Neural cell (in vitro differentiated cells): ENCODE data around the gene TIAM1.

Experiments
- POLR2AphosphoS5 ChIP-seq: IDR thresholded peaks from 2 replicates; pipeline ENCODE4 v1.6.1; 2012
- TF ChIP-seq, protein P1 (sequence below): fragments of 450-650 bp; IDR thresholded peaks from 2 replicates; pipeline ENCODE4 v1.5.1; 2014; ENCODE audit warnings: antibody characterized with exemption, mild to moderate bottlenecking, moderate library complexity; ENCODE audit not compliant: poor library complexity, severe bottlenecking
- TF ChIP-seq, protein P2 (sequence below): IDR thresholded peaks from 2 replicates; pipeline ENCODE4 v1.6.1; 2012; ENCODE audit warnings: borderline replicate concordance

DNA sequence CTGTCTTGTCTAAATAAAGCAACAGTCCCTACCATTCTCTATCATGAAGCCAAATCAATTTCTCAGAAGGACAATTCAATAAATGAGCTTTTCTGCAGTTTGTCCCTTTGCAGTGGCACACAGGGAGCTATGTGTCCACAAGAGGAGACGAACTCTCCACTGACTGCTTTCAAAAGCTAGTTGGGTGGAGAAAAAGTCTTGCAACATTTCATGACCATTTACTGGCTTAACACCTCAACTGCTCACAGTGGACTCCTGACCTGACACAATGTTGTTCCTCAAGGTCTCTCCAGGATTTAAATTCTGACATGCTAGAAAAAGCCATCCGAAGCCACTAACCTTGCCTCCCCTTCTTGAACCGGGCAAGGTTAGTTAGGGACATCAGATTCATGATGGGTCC is 111.7 kb downstream of the TIAM1 start:
- TF ChIP-seq, protein P1, sequence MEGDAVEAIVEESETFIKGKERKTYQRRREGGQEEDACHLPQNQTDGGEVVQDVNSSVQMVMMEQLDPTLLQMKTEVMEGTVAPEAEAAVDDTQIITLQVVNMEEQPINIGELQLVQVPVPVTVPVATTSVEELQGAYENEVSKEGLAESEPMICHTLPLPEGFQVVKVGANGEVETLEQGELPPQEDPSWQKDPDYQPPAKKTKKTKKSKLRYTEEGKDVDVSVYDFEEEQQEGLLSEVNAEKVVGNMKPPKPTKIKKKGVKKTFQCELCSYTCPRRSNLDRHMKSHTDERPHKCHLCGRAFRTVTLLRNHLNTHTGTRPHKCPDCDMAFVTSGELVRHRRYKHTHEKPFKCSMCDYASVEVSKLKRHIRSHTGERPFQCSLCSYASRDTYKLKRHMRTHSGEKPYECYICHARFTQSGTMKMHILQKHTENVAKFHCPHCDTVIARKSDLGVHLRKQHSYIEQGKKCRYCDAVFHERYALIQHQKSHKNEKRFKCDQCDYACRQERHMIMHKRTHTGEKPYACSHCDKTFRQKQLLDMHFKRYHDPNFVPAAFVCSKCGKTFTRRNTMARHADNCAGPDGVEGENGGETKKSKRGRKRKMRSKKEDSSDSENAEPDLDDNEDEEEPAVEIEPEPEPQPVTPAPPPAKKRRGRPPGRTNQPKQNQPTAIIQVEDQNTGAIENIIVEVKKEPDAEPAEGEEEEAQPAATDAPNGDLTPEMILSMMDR, result no peak
- no peak for TF ChIP-seq POLR2AphosphoS5
- TF ChIP-seq, protein P2, sequence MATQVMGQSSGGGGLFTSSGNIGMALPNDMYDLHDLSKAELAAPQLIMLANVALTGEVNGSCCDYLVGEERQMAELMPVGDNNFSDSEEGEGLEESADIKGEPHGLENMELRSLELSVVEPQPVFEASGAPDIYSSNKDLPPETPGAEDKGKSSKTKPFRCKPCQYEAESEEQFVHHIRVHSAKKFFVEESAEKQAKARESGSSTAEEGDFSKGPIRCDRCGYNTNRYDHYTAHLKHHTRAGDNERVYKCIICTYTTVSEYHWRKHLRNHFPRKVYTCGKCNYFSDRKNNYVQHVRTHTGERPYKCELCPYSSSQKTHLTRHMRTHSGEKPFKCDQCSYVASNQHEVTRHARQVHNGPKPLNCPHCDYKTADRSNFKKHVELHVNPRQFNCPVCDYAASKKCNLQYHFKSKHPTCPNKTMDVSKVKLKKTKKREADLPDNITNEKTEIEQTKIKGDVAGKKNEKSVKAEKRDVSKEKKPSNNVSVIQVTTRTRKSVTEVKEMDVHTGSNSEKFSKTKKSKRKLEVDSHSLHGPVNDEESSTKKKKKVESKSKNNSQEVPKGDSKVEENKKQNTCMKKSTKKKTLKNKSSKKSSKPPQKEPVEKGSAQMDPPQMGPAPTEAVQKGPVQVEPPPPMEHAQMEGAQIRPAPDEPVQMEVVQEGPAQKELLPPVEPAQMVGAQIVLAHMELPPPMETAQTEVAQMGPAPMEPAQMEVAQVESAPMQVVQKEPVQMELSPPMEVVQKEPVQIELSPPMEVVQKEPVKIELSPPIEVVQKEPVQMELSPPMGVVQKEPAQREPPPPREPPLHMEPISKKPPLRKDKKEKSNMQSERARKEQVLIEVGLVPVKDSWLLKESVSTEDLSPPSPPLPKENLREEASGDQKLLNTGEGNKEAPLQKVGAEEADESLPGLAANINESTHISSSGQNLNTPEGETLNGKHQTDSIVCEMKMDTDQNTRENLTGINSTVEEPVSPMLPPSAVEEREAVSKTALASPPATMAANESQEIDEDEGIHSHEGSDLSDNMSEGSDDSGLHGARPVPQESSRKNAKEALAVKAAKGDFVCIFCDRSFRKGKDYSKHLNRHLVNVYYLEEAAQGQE, result no peak
